Cardiac muscle cell (in vitro differentiated cells and primary cell): ENCODE data around the gene ASCC3. TPM values are rescaled to one million over a fixed set of nuclear protein-coding genes. Genes with fewer than 3 reads are reported as not detected.

Experiments
- DNase-seq, 2 donors: peaks; one replicate each; pipeline versions ENCODE4 v3.0.0 to v3.0.0-alpha.2; 2010 to 2017; ENCODE audit warnings: low read depth in 1 of 2, low spot score in 1 of 2
- H3K27ac ChIP-seq: fragments of 200-600 bp; sonication (generic); 2 replicates; pipeline ENCODE4 v1.5.1; 2016
- H3K27me3 ChIP-seq: fragments of 200-600 bp; sonication (generic); 2 replicates; pipeline ENCODE4 v1.6.0; 2016; ENCODE audit warnings: control low read depth
- H3K36me3 ChIP-seq: fragments of 200-600 bp; sonication (generic); 2 replicates; pipeline ENCODE4 v1.5.1; 2016; ENCODE audit warnings: control low read depth
- H3K4me1 ChIP-seq: fragments of 200-600 bp; sonication (generic); 2 replicates; pipeline ENCODE4 v1.8.1; 2017; ENCODE audit warnings: low read depth, mild to moderate bottlenecking, mixed run types
- H3K4me3 ChIP-seq: fragments of 200-600 bp; sonication (generic); 2 replicates; pipeline ENCODE4 v1.5.1; 2016; ENCODE audit warnings: mild to moderate bottlenecking
- H3K9me3 ChIP-seq: fragments of 200-600 bp; sonication (generic); 2 replicates; pipeline ENCODE4 v1.5.1; 2017; ENCODE audit warnings: low read depth, mild to moderate bottlenecking, control low read depth
- polyA plus RNA-seq: library from polyadenylated mRNA; unstranded; fragments of >200 nt; fragmentation: Nextera tagmentation; extraction: Ambion mirVana; gene quantifications from 2 replicates; pipeline ENCODE4 v1.2.1, GENCODE V29; 2016
- total RNA-seq: library from RNA; depleted of rRNA; stranded (reverse); fragments of >200 nt; gene quantifications from 2 replicates; pipeline ENCODE4 v1.2.3, GENCODE V29; 2016
- TF ChIP-seq, protein P1 (sequence below): IDR thresholded peaks from 2 replicates; pipeline ENCODE4 v1.5.1; 2012; ENCODE audit warnings: low read depth, mild to moderate bottlenecking, low read length

ASCC3 gene
- total and polyA plus RNA-seq, 2 experiments from 2014 or later = 29.3 to 33.7 TPM

DNA sequence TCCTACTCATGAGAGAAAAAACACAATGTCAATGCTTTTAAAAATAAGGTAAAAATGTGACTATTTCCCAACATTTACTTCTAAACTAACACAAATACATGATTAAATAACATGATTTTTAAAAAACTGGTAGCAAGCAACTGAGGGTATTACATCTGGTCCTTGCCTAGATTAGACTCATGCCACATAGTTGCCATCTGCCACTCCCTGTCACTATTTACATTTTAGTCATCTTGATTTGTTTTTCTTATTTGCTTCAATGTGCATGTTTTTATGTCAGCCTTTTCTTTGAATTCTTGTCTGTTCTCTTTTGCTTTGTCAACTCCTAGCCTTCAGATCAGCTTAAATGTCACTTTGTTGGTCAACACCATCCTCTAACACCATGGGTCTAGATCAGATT lies 209.4 kb downstream of the ASCC3 start:
- TF ChIP-seq, protein P1, sequence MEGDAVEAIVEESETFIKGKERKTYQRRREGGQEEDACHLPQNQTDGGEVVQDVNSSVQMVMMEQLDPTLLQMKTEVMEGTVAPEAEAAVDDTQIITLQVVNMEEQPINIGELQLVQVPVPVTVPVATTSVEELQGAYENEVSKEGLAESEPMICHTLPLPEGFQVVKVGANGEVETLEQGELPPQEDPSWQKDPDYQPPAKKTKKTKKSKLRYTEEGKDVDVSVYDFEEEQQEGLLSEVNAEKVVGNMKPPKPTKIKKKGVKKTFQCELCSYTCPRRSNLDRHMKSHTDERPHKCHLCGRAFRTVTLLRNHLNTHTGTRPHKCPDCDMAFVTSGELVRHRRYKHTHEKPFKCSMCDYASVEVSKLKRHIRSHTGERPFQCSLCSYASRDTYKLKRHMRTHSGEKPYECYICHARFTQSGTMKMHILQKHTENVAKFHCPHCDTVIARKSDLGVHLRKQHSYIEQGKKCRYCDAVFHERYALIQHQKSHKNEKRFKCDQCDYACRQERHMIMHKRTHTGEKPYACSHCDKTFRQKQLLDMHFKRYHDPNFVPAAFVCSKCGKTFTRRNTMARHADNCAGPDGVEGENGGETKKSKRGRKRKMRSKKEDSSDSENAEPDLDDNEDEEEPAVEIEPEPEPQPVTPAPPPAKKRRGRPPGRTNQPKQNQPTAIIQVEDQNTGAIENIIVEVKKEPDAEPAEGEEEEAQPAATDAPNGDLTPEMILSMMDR = no peak
- DNase-seq = no peak
- Histone ChIP-seq H3K4me3 (no peak overlapping the region), H3K4me1 (no peaks in the 10 kb centered on the region), H3K27me3 (no peaks in the 10 kb centered on the region), H3K27ac (no peak overlapping the region), H3K36me3 (no peaks in the 10 kb centered on the region), H3K9me3 (peaks cover 3% of the 10 kb centered on the region)

DNA sequence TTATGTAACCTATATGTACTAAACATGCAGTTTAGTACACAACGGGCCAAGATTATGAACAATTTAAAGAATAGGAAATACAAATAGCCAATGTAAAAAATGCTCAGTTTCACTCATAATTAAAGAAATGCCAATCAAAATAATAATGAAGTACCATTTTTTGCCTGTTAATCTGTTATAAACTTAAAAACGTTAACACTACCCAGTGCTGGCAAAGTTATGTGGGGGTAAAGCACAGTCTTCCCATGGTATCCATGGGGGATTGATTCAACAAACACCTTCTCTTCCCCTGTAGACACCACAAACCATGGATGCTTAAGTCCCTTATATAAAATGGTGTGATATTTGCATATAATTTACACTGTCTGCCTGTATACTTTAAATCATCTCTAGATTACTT lies 211.1 kb downstream of the ASCC3 start:
- TF ChIP-seq, protein P1 = no peak
- Histone ChIP-seq H3K4me3 (no peak overlapping the region), H3K4me1 (no peaks in the 10 kb centered on the region), H3K27ac (no peak overlapping the region), H3K36me3 (no peaks in the 10 kb centered on the region), H3K27me3 (no peaks in the 10 kb centered on the region), H3K9me3 (peaks cover 3% of the 10 kb centered on the region)
- no peak for DNase-seq

DNA sequence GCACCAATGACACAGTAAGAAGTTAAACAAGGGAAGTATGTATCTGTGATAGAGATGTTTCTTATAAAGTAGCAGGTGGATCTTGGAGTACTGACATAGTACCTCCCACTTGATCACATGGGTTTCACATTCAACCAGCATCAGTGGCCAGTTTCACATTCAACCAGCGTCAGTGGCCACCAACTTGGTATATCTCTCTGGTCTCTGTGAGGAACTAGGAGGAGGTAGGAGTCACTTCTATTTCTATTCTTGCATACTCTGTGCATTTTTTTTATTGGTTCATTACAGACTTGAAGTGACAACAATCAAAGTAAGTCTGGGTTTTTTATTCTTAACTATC lies 216.1 kb downstream of the ASCC3 start:
- Histone ChIP-seq H3K4me3 (no peak overlapping the region), H3K27ac (no peak overlapping the region), H3K9me3 (peaks cover under 1% of the 10 kb centered on the region), H3K4me1 (no peaks in the 10 kb centered on the region), H3K27me3 (no peaks in the 10 kb centered on the region), H3K36me3 (no peaks in the 10 kb centered on the region)
- TF ChIP-seq, protein P1 = no peak
- DNase-seq = no peak

DNA sequence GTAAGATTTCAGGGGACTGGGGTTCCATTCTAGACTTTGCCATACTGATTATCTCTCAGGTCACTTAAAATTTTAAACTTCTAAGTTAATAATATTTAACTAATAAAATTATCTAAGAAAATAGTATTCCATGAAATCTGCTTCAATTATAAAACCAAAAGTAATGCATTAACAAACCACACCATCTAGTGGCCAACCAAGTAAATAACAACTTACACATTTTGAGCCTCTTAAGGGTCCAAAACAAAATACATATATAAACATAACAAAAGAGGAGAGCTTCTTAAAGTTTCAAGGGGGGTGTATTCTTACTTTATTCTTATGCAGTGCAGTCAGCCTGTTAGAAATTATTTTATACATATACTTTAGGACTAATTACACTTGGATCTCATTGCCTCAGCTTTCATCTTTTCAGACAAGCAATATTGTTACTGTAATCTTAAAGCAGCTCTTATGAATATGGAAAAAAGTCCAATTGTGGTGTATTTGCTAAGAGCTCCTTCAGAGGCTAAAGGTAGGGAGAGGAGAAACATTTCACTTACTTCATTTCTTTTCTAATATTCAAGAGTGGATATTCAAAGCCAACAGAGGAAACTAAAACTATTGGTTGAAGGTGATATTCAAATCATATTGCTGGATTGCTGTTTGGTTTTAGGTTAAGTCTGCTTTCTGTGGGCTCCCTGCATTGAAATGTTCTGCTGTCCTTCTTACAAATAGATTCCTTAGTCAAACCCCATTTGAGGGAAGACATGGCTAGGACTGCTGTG lies 216.7 kb downstream of the ASCC3 start:
- peak; percentile 36 to 61 for DNase-seq
- Histone ChIP-seq H3K4me3 (no peak overlapping the region), H3K36me3 (no peaks in the 10 kb centered on the region)

DNA sequence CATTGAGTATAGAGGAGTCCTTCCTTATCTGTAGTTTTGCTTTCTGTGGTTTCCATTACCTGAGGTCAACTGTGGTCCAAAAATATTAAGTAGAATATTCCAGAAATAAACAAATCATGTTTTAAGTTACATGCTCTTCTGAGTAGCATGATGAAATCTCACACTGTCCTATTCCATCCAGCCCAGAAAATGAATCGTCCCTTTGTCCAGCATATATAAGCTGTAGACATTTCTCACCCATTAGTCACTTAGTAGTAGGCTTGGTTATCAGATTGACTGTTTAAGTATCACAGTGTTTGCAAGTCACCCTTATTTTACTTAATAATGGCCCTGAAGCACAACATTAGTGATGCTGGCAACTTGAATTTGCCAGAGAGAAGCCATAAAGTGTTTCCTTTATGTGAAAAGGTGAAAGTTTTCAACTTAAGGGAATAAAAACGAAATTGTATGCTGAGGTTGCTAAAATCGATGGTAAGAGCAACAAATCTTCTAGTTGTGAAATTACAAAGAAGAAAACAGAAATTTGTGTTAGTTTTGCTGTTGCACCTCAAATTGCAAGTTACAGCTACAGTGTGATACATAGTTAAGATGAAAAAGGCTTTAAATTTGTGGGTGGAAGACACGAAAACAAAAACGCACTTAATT lies 217.8 kb downstream of the ASCC3 start:
- Histone ChIP-seq H3K36me3 (no peaks in the 10 kb centered on the region), H3K27ac (no peak overlapping the region), H3K4me1 (no peaks in the 10 kb centered on the region), H3K9me3 (no peaks in the 10 kb centered on the region), H3K4me3 (no peak overlapping the region), H3K27me3 (no peaks in the 10 kb centered on the region)
- TF ChIP-seq, protein P1 = no peak
- DNase-seq = peak in 1 of 2 donors; percentile 88

More for the DNA sequence above, 216.7 kb downstream of the ASCC3 start:
- H3K27me3 ChIP-seq = no peaks in the 10 kb centered on the region
- no peak overlapping the region for H3K27ac ChIP-seq
- no peaks in the 10 kb centered on the region for H3K9me3 ChIP-seq
- TF ChIP-seq, protein P1 = peak; percentile 62
- H3K4me1 ChIP-seq = no peaks in the 10 kb centered on the region
